K562 (cell line): ENCODE measurements around the gene COL5A1. TPM values are rescaled to one million over a fixed set of nuclear protein-coding genes. Genes with fewer than 3 reads are reported as not detected.

ENCODE experiments used
- ATAC-seq: fragments of 200-7000 bp; cut with Tn5 transposase; 3 replicates; pipeline ENCODE4 v1.9.1; 2020; ENCODE audit warnings: moderate library complexity
- BruUV-seq: library from RNA; stranded (reverse); fragments of 400-500 nt; replicated peaks from 2 replicates; lab custom pipeline; 2021; lab: Mats Ljungman, UMichigan
- CTCF ChIA-PET: fragments of 300-600 bp; formaldehyde crosslinking; extraction: SDS; loops from one replicate; lab custom pipeline; 2021; ENCODE audit warnings: low intra/inter-chr PET ratio; lab: Yijun Ruan, JAX
- POLR2A ChIA-PET: fragments of 300-600, 350-650 bp; sonication (Branson Sonifier 250); formaldehyde crosslinking; extraction: SDS; loops from one replicate; lab custom pipeline; 2021; ENCODE audit warnings: antibody characterized with exemption, inconsistent platforms; lab: Yijun Ruan, JAX
- DNase-seq, 4 experiments: peaks; one replicate each; pipeline versions ENCODE4 v3.0.0 to v3.0.0-alpha.2; 2011 to 2018; ENCODE audit warnings: low spot score in 3 of 4, mixed read lengths in 3 of 4; ENCODE audit errors: extremely low read depth in 1 of 4
- FAIRE-seq: peaks from 2 replicates; lab custom pipeline; 2011; peaks lifted over from hg19 to GRCh38; lab: Jason Lieb, UNC
- H2AFZ ChIP-seq: 2 replicates; pipeline ENCODE4 v1.6.0; 2011; ENCODE audit warnings: low read depth, low read length, control low read depth, inconsistent platforms
- H3K27ac ChIP-seq: fragments of 200-600 bp; 3 replicates; pipeline ENCODE4 v1.8.0; 2011; ENCODE audit warnings: low read depth, mild to moderate bottlenecking, control low read depth, inconsistent platforms, low read length, moderate library complexity, mixed read lengths; ENCODE audit errors: extremely low read depth
- H3K27me3 ChIP-seq, 2 experiments: fragments of 300-600 bp in 1 of 2; 2 replicates in 1 of 2; 3 replicates in 1 of 2; pipeline versions ENCODE4 v1.6.0 to v1.8.0; 2011; ENCODE audit warnings: inconsistent platforms in 2 of 2, low read length in 2 of 2, mild to moderate bottlenecking in 1 of 2, mixed read lengths in 1 of 2, moderate library complexity in 1 of 2; ENCODE audit not compliant: control insufficient read depth in 2 of 2, insufficient read depth in 2 of 2
- H3K36me3 ChIP-seq: fragments of 300-600 bp; 3 replicates; pipeline ENCODE4 v1.8.0; 2011; ENCODE audit warnings: mild to moderate bottlenecking, low read length, inconsistent platforms; ENCODE audit not compliant: control insufficient read depth, insufficient read depth
- H3K4me1 ChIP-seq, 2 experiments: fragments of 200-600 bp in 1 of 2; replicated peaks in 1 of 2; 2 replicates in 1 of 2; 3 replicates in 1 of 2; pipeline versions ENCODE4 v1.5.1 to v1.8.0; 2011; ENCODE audit warnings: inconsistent platforms in 2 of 2, low read length in 2 of 2, mild to moderate bottlenecking in 1 of 2, mixed read lengths in 1 of 2, moderate library complexity in 1 of 2; ENCODE audit not compliant: control insufficient read depth in 2 of 2, insufficient read depth in 2 of 2
- H3K4me2 ChIP-seq: 2 replicates; pipeline ENCODE4 v1.6.1; 2011; ENCODE audit warnings: low read length, control low read depth, inconsistent platforms, mixed read lengths; ENCODE audit not compliant: insufficient read depth
- H3K4me3 ChIP-seq: fragments of 200-600 bp; sonication (generic), shearing (Covaris generic); 2 replicates; pipeline ENCODE4 v1.5.1; 2016; ENCODE audit warnings: control low read depth, inconsistent platforms
- H3K79me2 ChIP-seq: fragments of 200-600 bp; 3 replicates; pipeline ENCODE4 v1.8.0; 2011; ENCODE audit warnings: low read length, inconsistent platforms; ENCODE audit not compliant: control insufficient read depth, insufficient read depth
- H3K9ac ChIP-seq, 2 experiments: 2 replicates each; pipeline versions ENCODE4 v1.6.0 to v1.6.1; 2011; ENCODE audit warnings: low read depth in 2 of 2, low read length in 2 of 2, control low read depth in 1 of 2, inconsistent platforms in 1 of 2, mild to moderate bottlenecking in 1 of 2, mixed read lengths in 1 of 2; ENCODE audit not compliant: insufficient read depth in 1 of 2
- H3K9me1 ChIP-seq: one replicate; pipeline ENCODE4 v1.6.0; 2011; ENCODE audit warnings: inconsistent platforms, mild to moderate bottlenecking, low read length, moderate library complexity; ENCODE audit not compliant: control insufficient read depth, insufficient read depth
- H3K9me3 ChIP-seq: replicated peaks from 2 replicates; pipeline ENCODE4 v1.5.1; 2011; ENCODE audit warnings: low read depth, low read length, inconsistent platforms; ENCODE audit not compliant: control insufficient read depth, insufficient read depth
- H4K20me1 ChIP-seq: replicated peaks from 2 replicates; pipeline ENCODE4 v1.6.1; 2011; ENCODE audit warnings: low read length, inconsistent platforms, mixed read lengths; ENCODE audit not compliant: control insufficient read depth, insufficient read depth
- CEBPB ChIP-seq: fragments of 450-650 bp; IDR thresholded peaks from 2 replicates; pipeline ENCODE4 v1.6.1; 2016; ENCODE audit warnings: missing genetic modification characterization, missing compliant biosample characterization
- CTBP1 ChIP-seq: fragments of 450-650 bp; IDR thresholded peaks from 2 replicates; pipeline ENCODE4 v1.6.1; 2016; ENCODE audit warnings: borderline replicate concordance
- RREB1 ChIP-seq: fragments of 250-450 bp; sonication (Bioruptor Pico); IDR thresholded peaks from 2 replicates; pipeline ENCODE4 v1.4.0; 2020
- ZFX ChIP-seq: sonication (generic); formaldehyde crosslinking; IDR thresholded peaks from 2 replicates; pipeline ENCODE4 v1.8.0; 2022; ENCODE audit warnings: mild to moderate bottlenecking, missing genetic modification reagents, moderate library complexity
- ZNF282 ChIP-seq: sonication (generic); formaldehyde crosslinking; IDR thresholded peaks from 2 replicates; pipeline ENCODE4 v1.8.1; 2023; ENCODE audit warnings: missing genetic modification reagents
- WGBS: fragments of 100-300 bp; shearing (Covaris generic); methylation state at CpG from one replicate; pipeline ENCODE4 v1.1.6; 2016; ENCODE audit warnings: low coverage, mixed read lengths; ENCODE audit not compliant: insufficient coverage; ENCODE audit errors: missing lambda C conversion rate; 5-methylcytosine and 5-hydroxymethylcytosine counted together
- in situ Hi-C: fragments of 300-500 bp; cut with MboI; formaldehyde crosslinking; loops from 4 replicates; pipeline ENCODE4 v1.15.0; 2018; ENCODE audit warnings: inconsistent platforms, mixed read lengths
- intact Hi-C: fragments of 100-400 bp; cut with micrococcal nuclease; formaldehyde crosslinking; loops from 2 replicates; pipeline ENCODE4 v1.14.2; 2022
- polyA plus RNA-seq, 8 experiments: library from polyadenylated mRNA; depleted of rRNA in 4 of 8; stranded (reverse) in 5 of 8; unstranded in 3 of 8; fragments of >200 nt; fragmentation: Nextera tagmentation in 2 of 8; fragmentation: Illumina TruSeq in 1 of 8; extraction: Ambion mirVana in 2 of 8; extraction: Trizol in 1 of 8; gene quantifications; 2 replicates each; pipeline versions ENCODE4 v1.2.1 to v1.2.3, GENCODE V29; 2011 to 2014; ENCODE audit warnings: inconsistent platforms in 1 of 8, missing spikeins in 1 of 8
- total RNA-seq, 7 experiments: library from RNA; depleted of rRNA in 6 of 7; stranded (reverse); fragments of >200 nt in 6 of 7; fragmentation: Illumina TruSeq in 2 of 7; extraction: Trizol in 2 of 7; gene quantifications; 2 replicates each; pipeline versions ENCODE4 v1.2.1 to v1.2.3, GENCODE V29; 2011 to 2021; ENCODE audit warnings: low replicate concordance in 1 of 7
- TF ChIP-seq, protein P1 (sequence below): fragments of 200-800 bp; sonication (Bioruptor generic); IDR thresholded peaks from 2 replicates; pipeline ENCODE4 v1.6.1; 2017; ENCODE audit warnings: missing genetic modification characterization, missing compliant biosample characterization

The COL5A1 gene
- total and polyA plus RNA-seq, 9 of the 15 experiments (the other 6 are each of a cell fraction or from before 2014, with no cell fraction given): under 0.01 to 0.13 (median 0.04) TPM; not detected in 6

DNA sequence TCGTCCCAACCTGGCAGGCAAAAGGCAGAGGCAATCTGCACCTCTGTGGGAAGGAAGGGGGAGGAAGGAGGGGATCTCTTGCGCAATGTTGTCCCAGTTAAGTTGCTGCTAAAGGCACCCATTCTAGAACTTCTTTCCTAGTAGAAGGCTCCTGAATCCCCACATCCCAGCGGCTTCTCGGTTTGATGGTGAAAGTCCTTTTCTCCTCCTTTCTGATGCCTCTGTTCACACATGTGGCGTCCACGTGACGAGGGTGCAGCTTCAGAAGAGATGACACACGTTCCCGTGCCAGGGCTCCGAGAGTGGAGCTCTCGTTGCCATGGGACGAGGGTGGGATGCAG is 142.1 kb downstream of the COL5A1 start (continued):
- TF ChIP-seq RREB1 (CRISPR knock-in tag) (no peak), CEBPB (tag) (peak; percentile 83)

- WGBS: 2% methylated on average over 15 of the region's 23 CpGs
- H4K20me1 ChIP-seq: no peaks in the 10 kb centered on the region
- ChIA-PET POLR2A (interaction anchor here (0.5 to 0.7 kb wide), 4 partner anchors 78 to 730 kb away, joined by 3 read pairs; no protein-coding TSS in a partner anchor), CTCF (no interaction called here)
- peaks cover 13 to 76% of the 10 kb centered on the region in 2 experiments; a peak in 3 of 5 replicates for H3K27me3 ChIP-seq
- TF ChIP-seq ZFX (CRISPR knock-in tag): no peak
- TF ChIP-seq ZNF282 (CRISPR knock-in tag): no peak
- TF ChIP-seq, protein P1, sequence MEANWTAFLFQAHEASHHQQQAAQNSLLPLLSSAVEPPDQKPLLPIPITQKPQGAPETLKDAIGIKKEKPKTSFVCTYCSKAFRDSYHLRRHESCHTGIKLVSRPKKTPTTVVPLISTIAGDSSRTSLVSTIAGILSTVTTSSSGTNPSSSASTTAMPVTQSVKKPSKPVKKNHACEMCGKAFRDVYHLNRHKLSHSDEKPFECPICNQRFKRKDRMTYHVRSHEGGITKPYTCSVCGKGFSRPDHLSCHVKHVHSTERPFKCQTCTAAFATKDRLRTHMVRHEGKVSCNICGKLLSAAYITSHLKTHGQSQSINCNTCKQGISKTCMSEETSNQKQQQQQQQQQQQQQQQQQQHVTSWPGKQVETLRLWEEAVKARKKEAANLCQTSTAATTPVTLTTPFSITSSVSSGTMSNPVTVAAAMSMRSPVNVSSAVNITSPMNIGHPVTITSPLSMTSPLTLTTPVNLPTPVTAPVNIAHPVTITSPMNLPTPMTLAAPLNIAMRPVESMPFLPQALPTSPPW (CRISPR knock-in tag): no peak
- no peak for TF ChIP-seq CTBP1
- no peak for FAIRE-seq
- no peaks in the 10 kb centered on the region for H3K79me2 ChIP-seq
- no peak overlapping the region for H3K4me3 ChIP-seq
- no peak overlapping the region for H2AFZ ChIP-seq
- H3K9me3 ChIP-seq: no peaks in the 10 kb centered on the region
- DNase-seq: no peak
- in situ Hi-C loops (no loop called here), intact Hi-C loops (no loop called here)
- no peak overlapping the region for H3K27ac ChIP-seq
- no peak for ATAC-seq
- H3K36me3 ChIP-seq: no peaks in the 10 kb centered on the region
- H3K9me1 ChIP-seq: no peaks in the 10 kb centered on the region
- H3K4me2 ChIP-seq: no peak overlapping the region
- H3K9ac ChIP-seq: no peak overlapping the region
- H3K4me1 ChIP-seq: no peaks in the 10 kb centered on the region
- BruUV-seq: no TSS peak
Observed at GRCh38 chr9:134784577-134785305, 143.1 kb downstream of the COL5A1 start.
